Neural cell (in vitro differentiated cells): ENCODE data around the gene AGAP2.

Experiments
- CTCF ChIP-seq: fragments of 450-650 bp; IDR thresholded peaks from 2 replicates; pipeline ENCODE4 v1.5.1; 2014; ENCODE audit warnings: antibody characterized with exemption, mild to moderate bottlenecking, moderate library complexity; ENCODE audit not compliant: poor library complexity, severe bottlenecking
- EP300 ChIP-seq: fragments of 450-650 bp; conservative IDR thresholded peaks from 2 replicates; pipeline ENCODE4 v1.6.1; 2014; ENCODE audit warnings: antibody characterized with exemption, mild to moderate bottlenecking, moderate library complexity; ENCODE audit not compliant: poor library complexity, severe bottlenecking
- EZH2 ChIP-seq: fragments of 200-600, 300-800 bp; shearing (Covaris generic), sonication (generic); IDR thresholded peaks from 2 replicates; pipeline ENCODE4 v1.6.1; 2014; ENCODE audit warnings: antibody characterized with exemption, low read length, borderline replicate concordance, mild to moderate bottlenecking; ENCODE audit not compliant: insufficient read depth, poor library complexity, severe bottlenecking
- POLR2AphosphoS5 ChIP-seq: IDR thresholded peaks from 2 replicates; pipeline ENCODE4 v1.6.1; 2012
- RAD21 ChIP-seq: fragments of 450-650 bp; conservative IDR thresholded peaks from 2 replicates; pipeline ENCODE4 v1.6.1; 2014; ENCODE audit warnings: antibody characterized with exemption, mild to moderate bottlenecking, moderate library complexity
- TAF1 ChIP-seq: IDR thresholded peaks from 2 replicates; pipeline ENCODE4 v1.6.1; 2012; ENCODE audit warnings: low read depth
- TF ChIP-seq, protein P1 (sequence below): IDR thresholded peaks from 2 replicates; pipeline ENCODE4 v1.6.1; 2012; ENCODE audit warnings: borderline replicate concordance

- no peak for TF ChIP-seq EP300
- no peak for TF ChIP-seq EZH2
- no peak for TF ChIP-seq CTCF
- no peak for TF ChIP-seq TAF1
- no peak for TF ChIP-seq POLR2AphosphoS5
- TF ChIP-seq, protein P1, sequence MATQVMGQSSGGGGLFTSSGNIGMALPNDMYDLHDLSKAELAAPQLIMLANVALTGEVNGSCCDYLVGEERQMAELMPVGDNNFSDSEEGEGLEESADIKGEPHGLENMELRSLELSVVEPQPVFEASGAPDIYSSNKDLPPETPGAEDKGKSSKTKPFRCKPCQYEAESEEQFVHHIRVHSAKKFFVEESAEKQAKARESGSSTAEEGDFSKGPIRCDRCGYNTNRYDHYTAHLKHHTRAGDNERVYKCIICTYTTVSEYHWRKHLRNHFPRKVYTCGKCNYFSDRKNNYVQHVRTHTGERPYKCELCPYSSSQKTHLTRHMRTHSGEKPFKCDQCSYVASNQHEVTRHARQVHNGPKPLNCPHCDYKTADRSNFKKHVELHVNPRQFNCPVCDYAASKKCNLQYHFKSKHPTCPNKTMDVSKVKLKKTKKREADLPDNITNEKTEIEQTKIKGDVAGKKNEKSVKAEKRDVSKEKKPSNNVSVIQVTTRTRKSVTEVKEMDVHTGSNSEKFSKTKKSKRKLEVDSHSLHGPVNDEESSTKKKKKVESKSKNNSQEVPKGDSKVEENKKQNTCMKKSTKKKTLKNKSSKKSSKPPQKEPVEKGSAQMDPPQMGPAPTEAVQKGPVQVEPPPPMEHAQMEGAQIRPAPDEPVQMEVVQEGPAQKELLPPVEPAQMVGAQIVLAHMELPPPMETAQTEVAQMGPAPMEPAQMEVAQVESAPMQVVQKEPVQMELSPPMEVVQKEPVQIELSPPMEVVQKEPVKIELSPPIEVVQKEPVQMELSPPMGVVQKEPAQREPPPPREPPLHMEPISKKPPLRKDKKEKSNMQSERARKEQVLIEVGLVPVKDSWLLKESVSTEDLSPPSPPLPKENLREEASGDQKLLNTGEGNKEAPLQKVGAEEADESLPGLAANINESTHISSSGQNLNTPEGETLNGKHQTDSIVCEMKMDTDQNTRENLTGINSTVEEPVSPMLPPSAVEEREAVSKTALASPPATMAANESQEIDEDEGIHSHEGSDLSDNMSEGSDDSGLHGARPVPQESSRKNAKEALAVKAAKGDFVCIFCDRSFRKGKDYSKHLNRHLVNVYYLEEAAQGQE = no peak
- no peak for TF ChIP-seq RAD21
Measured at GRCh38 chr12:57783466-57783801, 44.9 kb upstream of the AGAP2 start.
